ENCODE results near the gene GHR.

- no peak for TF ChIP-seq MAX (IDR thresholded peaks at IDR 0.05)
- TF ChIP-seq CEBPB (IDR thresholded peaks at IDR 0.05), result no peak
- no peak for TF ChIP-seq EGR1 (IDR thresholded peaks at IDR 0.05)
- no peak for TF ChIP-seq EP300 (IDR thresholded peaks at IDR 0.05; ENCODE audit: borderline replicate concordance)
- no peak for TF ChIP-seq REST (IDR thresholded peaks at IDR 0.05; ENCODE audit: low read depth)
- TF ChIP-seq TEAD4 (IDR thresholded peaks at IDR 0.05), result no peak
- no peak for TF ChIP-seq TAF1 (IDR thresholded peaks at IDR 0.05; ENCODE audit: low read depth)
- TF ChIP-seq NFIC (IDR thresholded peaks at IDR 0.05), result no peak
- TF ChIP-seq RAD21 (IDR thresholded peaks at IDR 0.05; ENCODE audit: low read depth), result no peak
Measured at GRCh38 chr5:42502613-42503470, 79.6 kb downstream of the GHR start.
